ENCODE results near the gene SLC1A2. TPM values are rescaled to one million over a fixed set of nuclear protein-coding genes. Genes with fewer than 3 reads are reported as not detected.

SLC1A2 gene
- total RNA-seq, 2 donors from 2014 or later, result 0.10 to 0.13 TPM

DNA sequence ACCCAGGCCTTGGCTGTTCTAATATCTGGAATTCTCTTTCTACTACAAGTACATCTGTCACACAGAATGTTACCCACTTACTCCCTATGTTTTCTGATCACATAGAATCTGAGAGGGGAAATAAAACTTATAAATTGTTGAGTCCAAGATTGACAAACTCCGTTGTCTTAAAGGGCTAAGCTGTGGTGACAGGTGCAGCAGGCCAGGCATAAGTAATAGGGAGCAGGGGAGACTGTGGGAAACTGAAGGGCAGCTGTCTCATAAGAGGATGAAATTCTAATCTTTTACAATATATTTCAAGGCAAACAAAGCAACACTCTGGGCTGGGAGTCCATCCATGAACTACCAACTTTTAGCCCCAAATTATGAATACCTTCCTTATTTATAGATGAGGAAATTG is 133.9 kb downstream of the SLC1A2 start:
- intact Hi-C loops (cut with DNase I), result no loop called here
- H3K9me3 ChIP-seq, result no peaks in the 10 kb centered on the region
- no peaks in the 10 kb centered on the region for H3K4me1 ChIP-seq
- H3K27ac ChIP-seq, result no peak overlapping the region
- DNase-seq, result no peak
- H3K36me3 ChIP-seq, result no peaks in the 10 kb centered on the region
- TF ChIP-seq, protein P1, sequence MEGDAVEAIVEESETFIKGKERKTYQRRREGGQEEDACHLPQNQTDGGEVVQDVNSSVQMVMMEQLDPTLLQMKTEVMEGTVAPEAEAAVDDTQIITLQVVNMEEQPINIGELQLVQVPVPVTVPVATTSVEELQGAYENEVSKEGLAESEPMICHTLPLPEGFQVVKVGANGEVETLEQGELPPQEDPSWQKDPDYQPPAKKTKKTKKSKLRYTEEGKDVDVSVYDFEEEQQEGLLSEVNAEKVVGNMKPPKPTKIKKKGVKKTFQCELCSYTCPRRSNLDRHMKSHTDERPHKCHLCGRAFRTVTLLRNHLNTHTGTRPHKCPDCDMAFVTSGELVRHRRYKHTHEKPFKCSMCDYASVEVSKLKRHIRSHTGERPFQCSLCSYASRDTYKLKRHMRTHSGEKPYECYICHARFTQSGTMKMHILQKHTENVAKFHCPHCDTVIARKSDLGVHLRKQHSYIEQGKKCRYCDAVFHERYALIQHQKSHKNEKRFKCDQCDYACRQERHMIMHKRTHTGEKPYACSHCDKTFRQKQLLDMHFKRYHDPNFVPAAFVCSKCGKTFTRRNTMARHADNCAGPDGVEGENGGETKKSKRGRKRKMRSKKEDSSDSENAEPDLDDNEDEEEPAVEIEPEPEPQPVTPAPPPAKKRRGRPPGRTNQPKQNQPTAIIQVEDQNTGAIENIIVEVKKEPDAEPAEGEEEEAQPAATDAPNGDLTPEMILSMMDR (IDR thresholded peaks at IDR 0.05), result no peak
- no peaks in the 10 kb centered on the region for H3K27me3 ChIP-seq
- H3K4me3 ChIP-seq, result no peak overlapping the region
- H3K9ac ChIP-seq (ENCODE audit: low read depth in 2 of 2, low read length in 2 of 2), result no peak overlapping the region

DNA sequence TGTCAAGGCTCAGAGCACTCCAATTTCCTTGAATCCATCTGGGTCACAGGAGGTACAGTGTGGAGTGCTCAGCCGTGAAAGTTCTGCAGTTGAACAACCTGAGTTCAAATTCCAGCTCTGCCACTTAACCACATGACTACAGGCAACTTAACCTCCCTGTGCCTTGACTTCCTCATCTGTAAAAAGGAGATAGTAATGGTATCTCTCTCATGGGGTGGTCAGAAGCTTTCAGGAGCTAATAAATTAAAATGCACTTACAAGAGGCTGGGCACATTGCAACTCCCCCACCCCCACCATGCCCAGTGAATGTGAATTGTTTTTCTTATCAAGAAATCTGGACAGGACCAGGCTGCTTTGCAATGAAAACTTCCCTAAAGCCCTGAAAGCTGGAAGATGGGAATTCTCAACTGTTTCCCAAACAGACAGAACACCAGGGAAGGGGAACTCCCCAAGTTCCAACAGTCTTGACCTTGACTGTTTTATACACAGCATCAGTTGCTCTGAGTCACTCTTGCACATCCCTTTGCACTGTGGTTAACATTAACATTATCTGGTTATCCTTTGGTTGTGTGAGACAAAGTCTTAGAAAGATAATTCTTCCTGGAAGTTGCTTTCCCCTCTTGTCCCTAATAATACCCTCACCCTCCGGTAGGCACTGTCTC is 137.0 kb downstream of the SLC1A2 start:
- Histone ChIP-seq H3K4me3 (no peak overlapping the region), H3K36me3 (no peaks in the 10 kb centered on the region), H3K9ac (ENCODE audit: low read depth in 2 of 2, low read length in 2 of 2) (no peak overlapping the region), H3K27ac (no peak overlapping the region), H3K27me3 (no peaks in the 10 kb centered on the region), H3K4me1 (no peaks in the 10 kb centered on the region), H3K9me3 (no peaks in the 10 kb centered on the region)
- TF ChIP-seq, protein P1 (IDR thresholded peaks at IDR 0.05), result no peak
- intact Hi-C loops (cut with DNase I), result no loop called here
- DNase-seq, result no peak

DNA sequence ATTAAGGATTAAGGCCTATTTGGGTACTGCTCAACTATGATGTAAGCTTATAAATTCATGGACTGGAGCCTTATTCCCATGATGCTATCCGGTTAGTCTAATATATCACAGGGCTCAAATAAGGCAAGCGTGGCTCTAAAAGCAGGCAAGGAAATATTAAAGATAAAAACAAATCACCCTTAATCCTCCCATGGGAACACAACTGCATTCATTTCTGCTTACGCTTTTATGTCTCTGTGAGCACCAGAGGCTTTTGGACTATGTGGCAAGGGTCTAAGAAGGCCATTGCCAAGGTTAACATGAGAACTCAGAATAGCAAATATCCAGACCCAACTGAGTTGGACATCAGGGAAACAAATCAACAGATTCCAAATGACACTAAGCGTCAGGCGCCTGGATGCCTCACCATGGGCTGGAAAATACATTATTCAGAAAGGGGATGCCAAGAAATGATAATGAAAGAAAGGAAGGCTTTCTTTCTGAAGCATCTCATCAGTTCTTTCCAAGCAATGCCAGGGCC is 138.1 kb downstream of the SLC1A2 start:
- Histone ChIP-seq H3K4me3 (no peak overlapping the region), H3K4me1 (no peaks in the 10 kb centered on the region), H3K36me3 (no peaks in the 10 kb centered on the region), H3K27ac (no peak overlapping the region), H3K9me3 (no peaks in the 10 kb centered on the region), H3K9ac (ENCODE audit: low read depth in 2 of 2, low read length in 2 of 2) (no peak overlapping the region), H3K27me3 (no peaks in the 10 kb centered on the region)
- TF ChIP-seq, protein P1 (IDR thresholded peaks at IDR 0.05), result no peak
- intact Hi-C loops (cut with DNase I), result no loop called here
- no peak for DNase-seq

DNA sequence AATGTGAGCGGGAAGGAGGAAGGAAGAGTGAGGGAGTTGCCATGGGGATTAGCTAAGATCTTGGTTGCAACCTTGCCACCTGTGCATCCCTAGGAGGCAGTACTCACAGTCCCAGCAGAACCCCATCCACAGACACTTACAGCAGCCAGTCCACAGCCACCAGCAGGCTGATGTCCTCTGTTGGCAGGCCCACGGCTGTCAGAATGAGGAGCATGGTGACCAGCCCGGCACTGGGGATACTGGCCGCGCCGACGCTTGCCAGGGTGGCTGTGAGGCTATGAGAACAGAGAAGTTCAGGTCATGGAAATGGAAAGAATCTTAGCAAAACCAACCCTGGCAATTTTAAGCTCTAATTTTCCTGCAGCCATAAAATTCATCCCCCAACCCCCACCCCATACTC is 138.6 kb downstream of the SLC1A2 start:
- no peaks in the 10 kb centered on the region for H3K36me3 ChIP-seq
- no peaks in the 10 kb centered on the region for H3K4me1 ChIP-seq
- no peaks in the 10 kb centered on the region for H3K9me3 ChIP-seq
- no peak overlapping the region for H3K27ac ChIP-seq
- TF ChIP-seq, protein P1 (IDR thresholded peaks at IDR 0.05), result no peak
- no peak overlapping the region for H3K4me3 ChIP-seq
- no peak overlapping the region for H3K9ac ChIP-seq (ENCODE audit: low read depth in 2 of 2, low read length in 2 of 2)
- no peak for DNase-seq
- no peaks in the 10 kb centered on the region for H3K27me3 ChIP-seq
- intact Hi-C loops (cut with DNase I), result no loop called here

DNA sequence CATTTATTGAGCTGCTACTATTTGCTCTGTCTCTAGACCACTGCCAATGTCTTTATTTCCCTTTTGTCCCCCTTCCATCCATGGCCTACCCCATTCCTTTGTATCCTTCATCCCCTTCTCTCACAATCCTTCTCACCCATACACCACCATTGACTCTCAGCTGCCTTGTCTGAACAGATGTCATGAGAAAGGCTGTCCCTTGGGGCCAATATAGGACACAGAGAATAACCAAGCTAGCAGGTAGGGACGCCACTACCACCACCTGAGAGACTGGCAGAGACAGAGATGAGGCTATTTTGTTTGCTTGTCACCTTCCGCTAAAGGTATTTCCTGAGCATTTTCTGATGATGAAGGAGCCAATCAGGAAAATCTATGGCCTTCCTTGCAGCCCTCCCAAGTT is 141.5 kb downstream of the SLC1A2 start:
- no peak overlapping the region for H3K9ac ChIP-seq (ENCODE audit: low read depth in 2 of 2, low read length in 2 of 2)
- no peak overlapping the region for H3K4me3 ChIP-seq
- H3K9me3 ChIP-seq, result no peaks in the 10 kb centered on the region
- no peaks in the 10 kb centered on the region for H3K36me3 ChIP-seq
- no peak overlapping the region for H3K27ac ChIP-seq
- intact Hi-C loops (cut with DNase I), result no loop called here
- no peaks in the 10 kb centered on the region for H3K27me3 ChIP-seq
- H3K4me1 ChIP-seq, result no peaks in the 10 kb centered on the region
- DNase-seq, result no peak
- TF ChIP-seq, protein P1 (IDR thresholded peaks at IDR 0.05), result no peak
